ENCODE results near the gene RNF222. TPM values are rescaled to one million over a fixed set of nuclear protein-coding genes. Genes with fewer than 3 reads are reported as not detected.

Gene RNF222, protein sequence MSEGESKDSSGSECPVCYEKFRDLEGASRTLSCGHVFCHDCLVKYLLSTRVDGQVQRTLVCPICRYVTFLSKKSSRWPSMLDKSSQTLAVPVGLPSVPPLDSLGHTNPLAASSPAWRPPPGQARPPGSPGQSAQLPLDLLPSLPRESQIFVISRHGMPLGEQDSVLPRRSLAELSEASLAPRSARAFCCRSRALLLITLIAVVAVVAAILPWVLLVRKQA
- not detected in 5 replicates for total RNA-seq (2022; extraction: Qiagen RNA extraction)

GRCh38 chr17:8397636-8398035 lies at the start of gene RNF222:
RNF222 (minus strand) TSS chr17:8397827; CDS start chr17:8393461, 4,366 bp downstream.

GRCh38 chr17:8435245-8436168 lies 37.9 kb upstream of the RNF222 start, which contains the start of gene NDEL1:
NDEL1 (plus strand) TSS chr17:8435884; CDS start chr17:8444272, 8,388 bp downstream.

GRCh38 chr17:8383143-8383822 lies 14.3 kb downstream of the RNF222 start, which contains the start of gene RPL26:
RPL26 (minus strand) TSS chr17:8383193; CDS start chr17:8382310, 883 bp downstream.

DNA sequence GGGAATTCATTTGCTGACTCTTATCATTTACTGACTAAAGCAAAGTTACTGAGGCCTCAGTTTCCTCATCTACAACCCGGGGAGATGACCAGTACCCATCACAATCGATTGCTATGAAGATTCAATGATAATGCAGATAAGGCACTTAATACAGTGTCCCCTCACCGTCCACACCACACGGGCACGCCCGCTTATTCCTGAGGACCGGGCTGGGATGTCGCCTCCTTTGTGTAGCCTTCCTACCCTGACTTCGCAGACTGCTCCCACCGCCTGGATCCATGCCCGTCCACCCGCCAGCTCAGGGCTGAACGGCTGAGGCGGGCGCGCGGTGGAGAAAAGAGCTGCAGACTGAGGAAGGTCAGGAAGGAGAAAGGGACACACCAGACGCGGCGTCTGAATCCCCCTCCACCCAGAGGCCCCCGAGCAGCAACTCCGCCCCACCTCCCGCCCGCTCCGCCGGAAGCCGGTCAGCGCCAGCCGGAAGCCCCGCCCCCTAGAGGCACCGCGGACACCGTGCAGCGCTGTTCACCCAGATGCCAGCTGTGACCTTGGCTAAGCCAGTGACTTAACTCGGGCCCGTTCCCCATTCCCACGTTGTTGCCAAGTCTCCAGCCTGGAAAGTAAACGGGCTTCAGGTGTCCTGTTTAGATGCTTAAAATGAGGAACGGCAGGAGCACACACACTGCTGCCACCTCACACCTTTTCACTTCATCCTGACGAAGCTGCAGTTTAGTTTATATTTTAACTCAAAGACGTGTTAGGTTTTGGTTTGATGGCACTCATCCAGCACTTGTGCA lies 21.2 kb downstream of the RNF222 start, which contains the start of gene KRABD2:
Gene KRABD2, minus strand, starts transcription at position 434 of the 797 bp plus-strand sequence.

Other genes with a start within 250 kb of the RNF222 start
- gene PER1, start 245.4 kb downstream of the RNF222 start, total RNA-seq (2022; extraction: Qiagen RNA extraction): 51.7 to 60.6 TPM (median 55.9 TPM) in 5 replicates
- 26.5 to 31.9 TPM (median 31.1 TPM) in 5 replicates for gene VAMP2, start 234.9 kb downstream of the RNF222 start, total RNA-seq (2022; extraction: Qiagen RNA extraction)
- 18.8 to 22.9 TPM (median 20.7 TPM) in 5 replicates for gene TMEM107, start 221.4 kb downstream of the RNF222 start, total RNA-seq (2022; extraction: Qiagen RNA extraction)
- 4.8 to 8.8 TPM (median 8.2 TPM) in 5 replicates for gene BORCS6, start 207.6 kb downstream of the RNF222 start, total RNA-seq (2022; extraction: Qiagen RNA extraction)
- 142 to 164 TPM (median 153 TPM) in 5 replicates for gene AURKB, start 187.3 kb downstream of the RNF222 start, total RNA-seq (2022; extraction: Qiagen RNA extraction)
- gene CTC1, start 149.8 kb downstream of the RNF222 start, total RNA-seq (2022; extraction: Qiagen RNA extraction): 13.7 to 20.1 TPM (median 16.4 TPM) in 5 replicates
- gene PFAS, start 148.5 kb downstream of the RNF222 start, total RNA-seq (2022; extraction: Qiagen RNA extraction): 39.8 to 50.2 TPM (median 45.6 TPM) in 5 replicates
- 35.4 to 45.9 TPM (median 43.4 TPM) in 5 replicates for gene RANGRF, start 109.2 kb downstream of the RNF222 start, total RNA-seq (2022; extraction: Qiagen RNA extraction)
- gene SLC25A35, start 102.4 kb downstream of the RNF222 start, total RNA-seq (2022; extraction: Qiagen RNA extraction): 5.5 to 8.5 TPM (median 7.0 TPM) in 5 replicates
- not detected in 5 replicates for gene ARHGEF15, start 87.6 kb downstream of the RNF222 start, total RNA-seq (2022; extraction: Qiagen RNA extraction)
- gene ODF4, start 58.0 kb downstream of the RNF222 start, total RNA-seq (2022; extraction: Qiagen RNA extraction): not detected in 5 replicates
- 3,436 to 4,705 TPM (median 3,603 TPM) in 5 replicates for gene RPL26, start 14.6 kb downstream of the RNF222 start, total RNA-seq (2022; extraction: Qiagen RNA extraction)
- 63.1 to 70.2 TPM (median 67.8 TPM) in 5 replicates for gene NDEL1, start 38.1 kb upstream of the RNF222 start, total RNA-seq (2022; extraction: Qiagen RNA extraction)
- gene MYH10, start 232.9 kb upstream of the RNF222 start, total RNA-seq (2022; extraction: Qiagen RNA extraction): 16.1 to 23.4 TPM (median 21.3 TPM) in 5 replicates

Measured in A549 treated with Mapracorat at 1 μM for 4 hours (cell line).